Keratinocyte (primary cell): ENCODE measurements around the gene MLH1. TPM values are rescaled to one million over a fixed set of nuclear protein-coding genes. Genes with fewer than 3 reads are reported as not detected.

ENCODE experiments used
- DNase-seq: peaks from one replicate; pipeline ENCODE4 v3.0.0-alpha.2; 2011; ENCODE audit warnings: low read depth, missing footprints, low spot score
- FAIRE-seq: peaks from 2 replicates; lab custom pipeline; 2011; peaks lifted over from hg19 to GRCh38; lab: Jason Lieb, UNC
- H2AFZ ChIP-seq: 2 replicates; pipeline ENCODE4 v1.6.0; 2012; ENCODE audit warnings: low read length, control low read depth, inconsistent platforms; ENCODE audit not compliant: control insufficient read depth
- H3K27ac ChIP-seq: 2 replicates; pipeline ENCODE4 v1.5.1; 2011; ENCODE audit warnings: low read length; ENCODE audit not compliant: control insufficient read depth, insufficient read depth
- H3K27me3 ChIP-seq: 3 replicates; pipeline ENCODE4 v1.6.0; 2011; ENCODE audit warnings: low read length; ENCODE audit not compliant: control insufficient read depth, insufficient read depth; ENCODE audit errors: extremely low read depth
- H3K36me3 ChIP-seq, 2 experiments: 2 replicates in 1 of 2; 3 replicates in 1 of 2; pipeline ENCODE4 v1.5.1; 2011; ENCODE audit warnings: low read length in 2 of 2, mild to moderate bottlenecking in 1 of 2; ENCODE audit not compliant: control insufficient read depth in 2 of 2, insufficient read depth in 2 of 2; ENCODE audit errors: extremely low read depth in 1 of 2
- H3K4me1 ChIP-seq: 3 replicates; pipeline ENCODE4 v1.5.1; 2011; ENCODE audit warnings: low read length; ENCODE audit not compliant: control insufficient read depth, insufficient read depth; ENCODE audit errors: extremely low read depth
- H3K4me2 ChIP-seq: 3 replicates; pipeline ENCODE4 v1.6.0; 2011; ENCODE audit warnings: low read depth, low read length; ENCODE audit not compliant: control insufficient read depth, insufficient read depth; ENCODE audit errors: extremely low read depth
- H3K4me3 ChIP-seq, 3 experiments: fragments of 200-600 bp in 1 of 3; sonication (generic) in 1 of 3; 2 replicates in 2 of 3; 3 replicates in 1 of 3; pipeline ENCODE4 v1.5.1; 2011 to 2016; ENCODE audit warnings: low read length in 3 of 3, mild to moderate bottlenecking in 3 of 3, control low read depth in 2 of 3, inconsistent platforms in 1 of 3, low read depth in 1 of 3, mixed read lengths in 1 of 3, mixed run types in 1 of 3, moderate library complexity in 1 of 3; ENCODE audit not compliant: control insufficient read depth in 2 of 3, insufficient read depth in 2 of 3; ENCODE audit errors: extremely low read depth in 1 of 3
- H3K79me2 ChIP-seq: 2 replicates; pipeline ENCODE4 v1.6.0; 2012; ENCODE audit warnings: low read length; ENCODE audit not compliant: control insufficient read depth, insufficient read depth
- H3K9ac ChIP-seq: 3 replicates; pipeline ENCODE4 v1.6.0; 2011; ENCODE audit warnings: low read length; ENCODE audit not compliant: control insufficient read depth, insufficient read depth; ENCODE audit errors: extremely low read depth
- H3K9me1 ChIP-seq: 3 replicates; pipeline ENCODE4 v1.6.0; 2011; ENCODE audit warnings: low read length; ENCODE audit not compliant: control insufficient read depth, insufficient read depth; ENCODE audit errors: extremely low read depth
- H3K9me3 ChIP-seq: 2 replicates; pipeline ENCODE4 v1.5.1; 2012; ENCODE audit warnings: low read depth, low read length; ENCODE audit not compliant: control insufficient read depth
- H4K20me1 ChIP-seq: 3 replicates; pipeline ENCODE4 v1.6.0; 2011; ENCODE audit warnings: low read length; ENCODE audit not compliant: control insufficient read depth, insufficient read depth; ENCODE audit errors: extremely low read depth
- CTCF ChIP-seq, 3 experiments: IDR thresholded peaks in 1 of 3; conservative IDR thresholded peaks in 1 of 3; optimal IDR thresholded peaks in 1 of 3; 2 replicates in 2 of 3; 3 replicates in 1 of 3; pipeline versions ENCODE3 to v1.5.1; 2011; ENCODE audit warnings: low read length in 3 of 3, mild to moderate bottlenecking in 3 of 3, moderate library complexity in 2 of 3, control low read depth in 1 of 3, inconsistent platforms in 1 of 3; ENCODE audit not compliant: insufficient read depth in 2 of 3; ENCODE audit errors: extremely low read depth in 1 of 3
- EZH2 ChIP-seq: IDR thresholded peaks from one replicate; pipeline ENCODE4 v1.6.1; 2012; ENCODE audit warnings: inconsistent platforms, mild to moderate bottlenecking, low read length, moderate library complexity
- dilution Hi-C: fragments of 300-500 bp; cut with MboI; formaldehyde crosslinking; loops from one replicate; pipeline ENCODE4 v1.7.0; 2020; ENCODE audit warnings: low sequenced_read_pairs; ENCODE audit not compliant: extremely low pct_ligation_motif_present
- polyA plus RNA-seq, 5 experiments: library from polyadenylated mRNA; depleted of rRNA in 3 of 5; stranded (reverse) in 3 of 5; stranded (forward) in 1 of 5; unstranded in 1 of 5; fragments of >200 nt; gene quantifications; 1 replicate in 1 of 5; 2 replicates in 3 of 5; 3 replicates in 1 of 5; pipeline versions ENCODE4 v1.2.1 to v1.2.3, GENCODE V29; 2011 to 2012; ENCODE audit warnings: missing spikeins in 2 of 5, low read depth in 1 of 5, low replicate concordance in 1 of 5

Gene MLH1
- polyA plus RNA-seq, 1 donor (not counting 4 experiments of a cell fraction or from before 2014, with no cell fraction given): 44.7 TPM

- Histone ChIP-seq H3K9me3 (no peaks in the 10 kb centered on the region), H3K79me2 (no peaks in the 10 kb centered on the region), H3K9ac (no peak overlapping the region), H3K9me1 (no peaks in the 10 kb centered on the region), H3K27ac (no peak overlapping the region), H3K4me2 (no peak overlapping the region), H3K4me3 (no peak overlapping the region), H3K36me3 (peaks cover 18 to 19% of the 10 kb centered on the region in 2 experiments), H2AFZ (no peak overlapping the region), H3K27me3 (no peaks in the 10 kb centered on the region), H3K4me1 (no peaks in the 10 kb centered on the region), H4K20me1 (no peaks in the 10 kb centered on the region)
- dilution Hi-C loops: no loop called here
- FAIRE-seq: no peak
- no peak for DNase-seq
- TF ChIP-seq EZH2: no peak
- TF ChIP-seq CTCF (optimal IDR thresholded peaks at IDR 0.05 in 1 of 3, IDR thresholded peaks at IDR 0.05 in 1 of 3, conservative IDR thresholded peaks at IDR 0.05 in 1 of 3; ENCODE audit: extremely low read depth in 1 of 3, insufficient read depth in 2 of 3, low read length in 3 of 3): no peak
These were observed 23.6 kb downstream of the MLH1 start for GRCh38 chr3:37016903-37017302.

GRCh38 chr3:37017683-37018082, 24.4 kb downstream of the MLH1 start:
- no peak for FAIRE-seq

More at GRCh38 chr3:37017683-37018082, 24.4 kb downstream of the MLH1 start:
- no peaks in the 10 kb centered on the region for H3K9me1 ChIP-seq
- no peak overlapping the region for H3K4me3 ChIP-seq
- H3K9ac ChIP-seq: no peak overlapping the region
- H3K4me1 ChIP-seq: no peaks in the 10 kb centered on the region
- no peaks in the 10 kb centered on the region for H3K79me2 ChIP-seq
- no peak overlapping the region for H3K27ac ChIP-seq
- H2AFZ ChIP-seq: no peak overlapping the region
- no peaks in the 10 kb centered on the region for H3K9me3 ChIP-seq
- no peaks in the 10 kb centered on the region for H3K27me3 ChIP-seq
- H3K36me3 ChIP-seq: peaks cover 22 to 24% of the 10 kb centered on the region in 2 experiments
- no peak overlapping the region for H3K4me2 ChIP-seq
- dilution Hi-C loops: no loop called here
- DNase-seq: no peak
- no peaks in the 10 kb centered on the region for H4K20me1 ChIP-seq
- TF ChIP-seq CTCF (optimal IDR thresholded peaks at IDR 0.05 in 1 of 3, IDR thresholded peaks at IDR 0.05 in 1 of 3, conservative IDR thresholded peaks at IDR 0.05 in 1 of 3; ENCODE audit: extremely low read depth in 1 of 3, insufficient read depth in 2 of 3, low read length in 3 of 3) (no peak), EZH2 (no peak)
